HCT116 (cell line): Measurements from ENCODE around the gene SKA2. TPM values are rescaled to one million over a fixed set of nuclear protein-coding genes. Genes with fewer than 3 reads are reported as not detected.

Experiments
- ATAC-seq: fragments of 200-7000 bp; cut with Tn5 transposase; 2 replicates; pipeline ENCODE4 v1.9.1; 2020; ENCODE audit warnings: mild to moderate bottlenecking, moderate library complexity
- BruUV-seq: library from RNA; stranded (reverse); fragments of 400-500 nt; replicated peaks from 2 replicates; lab custom pipeline; 2021; lab: Mats Ljungman, UMichigan
- CTCF ChIA-PET: fragments of 300-600 bp; sonication (Branson Sonifier 250); formaldehyde crosslinking; loops from one replicate; lab custom pipeline; 2021; ENCODE audit warnings: antibody characterized with exemption; lab: Charles Lee
- POLR2A ChIA-PET: fragments of 300-600, 350-600 bp; sonication (Branson Sonifier 250); formaldehyde crosslinking; loops from one replicate; lab custom pipeline; 2021; ENCODE audit warnings: antibody characterized with exemption; lab: Charles Lee
- RAD21 ChIA-PET, 2 experiments: fragments of 300-600 bp; sonication (Branson Sonifier 250); formaldehyde crosslinking; loops; one replicate each; lab custom pipeline; 2023; ENCODE audit warnings: low total read pairs in 2 of 2; ENCODE audit not compliant: uncharacterized antibody in 2 of 2, unreplicated experiment in 2 of 2, low non-redundant PET in 1 of 2; lab: Charles Lee
- DNase-seq: peaks from one replicate; pipeline ENCODE4 v3.0.0-alpha.2; 2010; ENCODE audit warnings: low read depth, low spot score
- H2AFZ ChIP-seq: fragments of 200-600 bp; shearing (Covaris generic), sonication (generic); 2 replicates; pipeline ENCODE4 v1.6.1; 2017; ENCODE audit warnings: low read depth, mixed run types, mixed read lengths, antibody characterized with exemption, low read length; ENCODE audit not compliant: poor library complexity, severe bottlenecking
- H3K27ac ChIP-seq: 2 replicates; pipeline ENCODE4 v1.5.1; 2012; ENCODE audit warnings: low read depth, low read length
- H3K27me3 ChIP-seq: fragments of 200-600 bp; sonication (generic); 2 replicates; pipeline ENCODE4 v1.6.1; 2016; ENCODE audit warnings: mixed run types, low read length, mixed read lengths; ENCODE audit not compliant: insufficient read depth
- H3K36me3 ChIP-seq, 2 experiments: fragments of 200-500 bp in 1 of 2; fragments of 200-600 bp in 1 of 2; sonication (Bioruptor generic) in 1 of 2; sonication (generic) in 1 of 2; 2 replicates each; pipeline versions ENCODE4 v1.5.1 to v1.6.1; 2014 to 2016; ENCODE audit warnings: low read length in 2 of 2, inconsistent platforms in 1 of 2, mixed read lengths in 1 of 2, mixed run types in 1 of 2; ENCODE audit not compliant: insufficient read depth in 2 of 2, control insufficient read depth in 1 of 2
- H3K4me1 ChIP-seq, 2 experiments: fragments of 200-600 bp in 1 of 2; sonication (generic) in 1 of 2; 2 replicates each; pipeline versions ENCODE4 v1.5.1 to v1.6.1; 2012 to 2017; ENCODE audit warnings: low read length in 2 of 2, inconsistent platforms in 1 of 2, mild to moderate bottlenecking in 1 of 2, mixed read lengths in 1 of 2, mixed run types in 1 of 2, moderate library complexity in 1 of 2; ENCODE audit not compliant: insufficient read depth in 2 of 2, control insufficient read depth in 1 of 2
- H3K4me2 ChIP-seq: fragments of 200-600 bp; sonication (generic); 2 replicates; pipeline ENCODE4 v1.6.1; 2017; ENCODE audit warnings: mixed run types, low read length, mixed read lengths
- H3K4me3 ChIP-seq, 2 experiments: fragments of 200-600 bp in 1 of 2; sonication (generic) in 1 of 2; replicated peaks in 1 of 2; 2 replicates each; pipeline ENCODE4 v1.5.1; 2011 to 2016; ENCODE audit warnings: low read length in 2 of 2, control low read depth in 1 of 2, low read depth in 1 of 2, mild to moderate bottlenecking in 1 of 2, mixed read lengths in 1 of 2, mixed run types in 1 of 2
- H3K79me2 ChIP-seq: fragments of 200-600 bp; sonication (generic); 2 replicates; pipeline ENCODE4 v1.6.1; 2017; ENCODE audit warnings: mild to moderate bottlenecking, mixed run types, low read length, moderate library complexity, mixed read lengths; ENCODE audit not compliant: insufficient read depth
- H3K9ac ChIP-seq: fragments of 200-600 bp; sonication (generic); 2 replicates; pipeline ENCODE4 v1.6.1; 2016; ENCODE audit warnings: low read length, mixed read lengths
- H3K9me2 ChIP-seq: fragments of 200-600 bp; sonication (generic), shearing (Covaris generic); 2 replicates; pipeline ENCODE4 v1.6.1; 2017; ENCODE audit warnings: mixed run types, mild to moderate bottlenecking, moderate library complexity; ENCODE audit not compliant: insufficient read depth
- H3K9me3 ChIP-seq, 2 experiments: fragments of 200-500 bp in 1 of 2; fragments of 200-600 bp in 1 of 2; sonication (Bioruptor generic) in 1 of 2; sonication (generic) in 1 of 2; 2 replicates each; pipeline ENCODE4 v1.6.1; 2014 to 2017; ENCODE audit warnings: low read length in 2 of 2, mixed read lengths in 2 of 2, inconsistent platforms in 1 of 2, low read depth in 1 of 2, mild to moderate bottlenecking in 1 of 2, mixed run types in 1 of 2, moderate library complexity in 1 of 2; ENCODE audit not compliant: control insufficient read depth in 1 of 2, insufficient read depth in 1 of 2
- H4K20me1 ChIP-seq: fragments of 200-600 bp; sonication (generic), shearing (Covaris generic); 2 replicates; pipeline ENCODE4 v1.6.1; 2017; ENCODE audit warnings: mixed run types, mild to moderate bottlenecking, moderate library complexity; ENCODE audit not compliant: insufficient read depth
- CBX3 ChIP-seq: IDR thresholded peaks from 2 replicates; pipeline ENCODE4 v1.6.1; 2012; ENCODE audit warnings: low read depth
- CEBPB ChIP-seq: IDR thresholded peaks from 2 replicates; pipeline ENCODE4 v1.6.1; 2012; ENCODE audit warnings: low read depth
- EGR1 ChIP-seq: IDR thresholded peaks from 2 replicates; pipeline ENCODE4 v1.6.1; 2012; ENCODE audit warnings: low read depth
- ELF1 ChIP-seq: IDR thresholded peaks from 2 replicates; pipeline ENCODE4 v1.6.1; 2012; ENCODE audit warnings: low read depth, borderline replicate concordance
- EZH2 ChIP-seq: fragments of 200-600 bp; sonication (generic); IDR thresholded peaks from 2 replicates; pipeline ENCODE4 v1.6.1; 2017; ENCODE audit warnings: antibody characterized with exemption, mixed run types
- EZH2phosphoT487 ChIP-seq: fragments of 200-600 bp; IDR thresholded peaks from 2 replicates; pipeline ENCODE4 v1.6.1; 2018; ENCODE audit warnings: antibody characterized with exemption, borderline replicate concordance
- FOSL1 ChIP-seq: IDR thresholded peaks from 2 replicates; pipeline ENCODE4 v1.6.1; 2012; ENCODE audit warnings: low read depth
- JUND ChIP-seq: IDR thresholded peaks from 2 replicates; pipeline ENCODE4 v1.6.1; 2012
- POLR2A ChIP-seq: IDR thresholded peaks from 2 replicates; pipeline ENCODE4 v1.7.0; 2011; ENCODE audit warnings: borderline replicate concordance; ENCODE audit not compliant: insufficient read depth, insufficient read length; ENCODE audit errors: extremely low read depth
- POLR2AphosphoS5 ChIP-seq: IDR thresholded peaks from 2 replicates; pipeline ENCODE4 v1.6.1; 2011; ENCODE audit warnings: mild to moderate bottlenecking, low read depth, low read length, moderate library complexity
- RAD21 ChIP-seq: IDR thresholded peaks from 2 replicates; pipeline ENCODE4 v1.6.1; 2012; ENCODE audit warnings: low read depth, mild to moderate bottlenecking
- SIN3A ChIP-seq: IDR thresholded peaks from 2 replicates; pipeline ENCODE4 v1.6.1; 2012; ENCODE audit warnings: low read depth
- SP1 ChIP-seq: IDR thresholded peaks from 2 replicates; pipeline ENCODE4 v1.6.1; 2012; ENCODE audit warnings: low read depth
- SRF ChIP-seq: IDR thresholded peaks from 2 replicates; pipeline ENCODE4 v1.6.1; 2012; ENCODE audit warnings: low read depth
- TCF7L2 ChIP-seq: IDR thresholded peaks from 2 replicates; pipeline ENCODE4 v1.7.0; 2011; ENCODE audit warnings: borderline replicate concordance, inconsistent platforms; ENCODE audit not compliant: insufficient read depth, insufficient read length; ENCODE audit errors: extremely low read depth
- YY1 ChIP-seq: IDR thresholded peaks from 2 replicates; pipeline ENCODE4 v1.6.1; 2011; ENCODE audit warnings: low read length, low read depth, moderate library complexity, mild to moderate bottlenecking; ENCODE audit not compliant: insufficient replicate concordance; ENCODE audit errors: extremely low read depth
- ZFX ChIP-seq: fragments of 450-650 bp; IDR thresholded peaks from 2 replicates; pipeline ENCODE4 v1.6.1; 2017
- ZNF274 ChIP-seq: fragments of 200-500 bp; sonication (Bioruptor generic); IDR thresholded peaks from 2 replicates; pipeline ENCODE4 v1.6.1; 2014; ENCODE audit warnings: mild to moderate bottlenecking, low read depth, low read length, inconsistent platforms
- intact Hi-C: fragments of 100-400 bp; cut with micrococcal nuclease; formaldehyde crosslinking; loops from 2 replicates; pipeline ENCODE4 v1.10.0; 2022
- total RNA-seq: library from RNA; stranded (reverse); gene quantifications from one replicate; pipeline ENCODE4 v1.2.1, GENCODE V29; 2021; ENCODE audit not compliant: unreplicated experiment
- TF ChIP-seq, protein P1 (sequence below): IDR thresholded peaks from 2 replicates; pipeline ENCODE4 v1.6.1; 2012; ENCODE audit warnings: low read depth
- TF ChIP-seq, protein P2 (sequence below): IDR thresholded peaks from 2 replicates; pipeline ENCODE4 v1.6.1; 2012
- TF ChIP-seq, protein P3 (sequence below): IDR thresholded peaks from 2 replicates; pipeline ENCODE4 v1.6.1; 2011; ENCODE audit warnings: mild to moderate bottlenecking, low read length, moderate library complexity; ENCODE audit not compliant: insufficient replicate concordance; ENCODE audit errors: extremely low read depth
- TF ChIP-seq, protein P4 (sequence below), 3 experiments: fragments of 200-600 bp in 1 of 3; sonication (generic) in 1 of 3; IDR thresholded peaks in 2 of 3; conservative IDR thresholded peaks in 1 of 3; 2 replicates each; pipeline ENCODE4 v1.5.1; 2012 to 2017; ENCODE audit warnings: low read depth in 2 of 3, low read length in 2 of 3, antibody characterized with exemption in 1 of 3, borderline replicate concordance in 1 of 3, control low read depth in 1 of 3, mild to moderate bottlenecking in 1 of 3, mixed read lengths in 1 of 3, mixed run types in 1 of 3, moderate library complexity in 1 of 3; ENCODE audit not compliant: insufficient read depth in 1 of 3

The SKA2 gene
- total RNA-seq, 1 experiment from 2014 or later: 72.8 TPM

DNA sequence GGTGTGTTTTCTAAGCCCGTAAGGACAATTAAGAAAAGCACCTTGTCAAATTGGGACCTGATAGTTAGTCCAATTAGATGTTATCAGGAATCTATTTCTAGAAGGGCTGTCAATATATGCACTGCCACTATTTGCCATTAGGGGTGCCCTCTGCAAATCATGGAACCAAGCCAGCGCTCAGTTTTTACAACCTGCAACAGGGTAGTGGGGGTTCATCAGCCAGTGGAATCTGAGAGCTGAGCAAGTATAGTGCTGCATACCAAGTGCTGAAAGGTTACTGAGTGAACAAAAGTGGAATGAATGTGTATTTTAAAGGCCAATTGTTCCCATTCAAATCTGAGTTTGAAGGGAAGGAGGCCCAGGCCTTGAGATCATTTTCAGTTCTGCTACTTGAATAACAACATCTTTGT lies 11.0 kb upstream of the SKA2 start:
- H3K4me3 ChIP-seq: no peak overlapping the region
- BruUV-seq: no TSS peak
- H3K9me2 ChIP-seq: no peaks in the 10 kb centered on the region
- POLR2A ChIA-PET: no interaction called here
- intact Hi-C loops: no loop called here
- H3K4me2 ChIP-seq: peak overlapping the region; percentile 31; the same call in 1 of the 2 replicates
- ATAC-seq (peak; percentile 92), DNase-seq (peak; percentile 49)
- no peaks in the 10 kb centered on the region; the same call in 1 of the 2 replicates for H4K20me1 ChIP-seq
- H2AFZ ChIP-seq: no peak overlapping the region
- RAD21 ChIA-PET: no interaction called here
- H3K4me1 ChIP-seq: peaks cover 2 to 14% of the 10 kb centered on the region in 2 experiments; a peak in 3 of 4 replicates
- H3K27me3 ChIP-seq: no peaks in the 10 kb centered on the region
- H3K27ac ChIP-seq: no peak overlapping the region; the same call in 1 of the 2 replicates
- H3K9ac ChIP-seq: no peak overlapping the region
- no peaks in the 10 kb centered on the region for H3K9me3 ChIP-seq
- peaks cover 0 to 13% of the 10 kb centered on the region in 2 experiments; a peak in 2 of 4 replicates for H3K36me3 ChIP-seq
- CTCF ChIA-PET: interaction anchor here (0.8 to 1.0 kb wide), 1 partner anchor 11 kb away, joined by 3 to 4 read pairs; the partner anchor contains the start of genes PRR11 and SKA2
- H3K79me2 ChIP-seq: peaks cover 85% of the 10 kb centered on the region
- TF ChIP-seq, protein P1, sequence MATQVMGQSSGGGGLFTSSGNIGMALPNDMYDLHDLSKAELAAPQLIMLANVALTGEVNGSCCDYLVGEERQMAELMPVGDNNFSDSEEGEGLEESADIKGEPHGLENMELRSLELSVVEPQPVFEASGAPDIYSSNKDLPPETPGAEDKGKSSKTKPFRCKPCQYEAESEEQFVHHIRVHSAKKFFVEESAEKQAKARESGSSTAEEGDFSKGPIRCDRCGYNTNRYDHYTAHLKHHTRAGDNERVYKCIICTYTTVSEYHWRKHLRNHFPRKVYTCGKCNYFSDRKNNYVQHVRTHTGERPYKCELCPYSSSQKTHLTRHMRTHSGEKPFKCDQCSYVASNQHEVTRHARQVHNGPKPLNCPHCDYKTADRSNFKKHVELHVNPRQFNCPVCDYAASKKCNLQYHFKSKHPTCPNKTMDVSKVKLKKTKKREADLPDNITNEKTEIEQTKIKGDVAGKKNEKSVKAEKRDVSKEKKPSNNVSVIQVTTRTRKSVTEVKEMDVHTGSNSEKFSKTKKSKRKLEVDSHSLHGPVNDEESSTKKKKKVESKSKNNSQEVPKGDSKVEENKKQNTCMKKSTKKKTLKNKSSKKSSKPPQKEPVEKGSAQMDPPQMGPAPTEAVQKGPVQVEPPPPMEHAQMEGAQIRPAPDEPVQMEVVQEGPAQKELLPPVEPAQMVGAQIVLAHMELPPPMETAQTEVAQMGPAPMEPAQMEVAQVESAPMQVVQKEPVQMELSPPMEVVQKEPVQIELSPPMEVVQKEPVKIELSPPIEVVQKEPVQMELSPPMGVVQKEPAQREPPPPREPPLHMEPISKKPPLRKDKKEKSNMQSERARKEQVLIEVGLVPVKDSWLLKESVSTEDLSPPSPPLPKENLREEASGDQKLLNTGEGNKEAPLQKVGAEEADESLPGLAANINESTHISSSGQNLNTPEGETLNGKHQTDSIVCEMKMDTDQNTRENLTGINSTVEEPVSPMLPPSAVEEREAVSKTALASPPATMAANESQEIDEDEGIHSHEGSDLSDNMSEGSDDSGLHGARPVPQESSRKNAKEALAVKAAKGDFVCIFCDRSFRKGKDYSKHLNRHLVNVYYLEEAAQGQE: no peak
- TF ChIP-seq SP1 (no peak), EZH2 (no peak), ZFX (no peak), POLR2A (no peak), EGR1 (no peak), JUND (no peak), FOSL1 (no peak), CEBPB (no peak), POLR2AphosphoS5 (0 out of 2 replicates have a peak, but pooled peaks have one; percentile 31), EZH2phosphoT487 (no peak), ELF1 (no peak), CBX3 (no peak), SRF (no peak), SIN3A (no peak), RAD21 (peak; percentile 58), TCF7L2 (no peak), ZNF274 (no peak), YY1 (no peak)
- TF ChIP-seq, protein P2, sequence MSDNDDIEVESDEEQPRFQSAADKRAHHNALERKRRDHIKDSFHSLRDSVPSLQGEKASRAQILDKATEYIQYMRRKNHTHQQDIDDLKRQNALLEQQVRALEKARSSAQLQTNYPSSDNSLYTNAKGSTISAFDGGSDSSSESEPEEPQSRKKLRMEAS: no peak
- TF ChIP-seq, protein P3, sequence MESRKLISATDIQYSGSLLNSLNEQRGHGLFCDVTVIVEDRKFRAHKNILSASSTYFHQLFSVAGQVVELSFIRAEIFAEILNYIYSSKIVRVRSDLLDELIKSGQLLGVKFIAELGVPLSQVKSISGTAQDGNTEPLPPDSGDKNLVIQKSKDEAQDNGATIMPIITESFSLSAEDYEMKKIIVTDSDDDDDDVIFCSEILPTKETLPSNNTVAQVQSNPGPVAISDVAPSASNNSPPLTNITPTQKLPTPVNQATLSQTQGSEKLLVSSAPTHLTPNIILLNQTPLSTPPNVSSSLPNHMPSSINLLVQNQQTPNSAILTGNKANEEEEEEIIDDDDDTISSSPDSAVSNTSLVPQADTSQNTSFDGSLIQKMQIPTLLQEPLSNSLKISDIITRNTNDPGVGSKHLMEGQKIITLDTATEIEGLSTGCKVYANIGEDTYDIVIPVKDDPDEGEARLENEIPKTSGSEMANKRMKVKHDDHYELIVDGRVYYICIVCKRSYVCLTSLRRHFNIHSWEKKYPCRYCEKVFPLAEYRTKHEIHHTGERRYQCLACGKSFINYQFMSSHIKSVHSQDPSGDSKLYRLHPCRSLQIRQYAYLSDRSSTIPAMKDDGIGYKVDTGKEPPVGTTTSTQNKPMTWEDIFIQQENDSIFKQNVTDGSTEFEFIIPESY: no peak
- TF ChIP-seq, protein P4, sequence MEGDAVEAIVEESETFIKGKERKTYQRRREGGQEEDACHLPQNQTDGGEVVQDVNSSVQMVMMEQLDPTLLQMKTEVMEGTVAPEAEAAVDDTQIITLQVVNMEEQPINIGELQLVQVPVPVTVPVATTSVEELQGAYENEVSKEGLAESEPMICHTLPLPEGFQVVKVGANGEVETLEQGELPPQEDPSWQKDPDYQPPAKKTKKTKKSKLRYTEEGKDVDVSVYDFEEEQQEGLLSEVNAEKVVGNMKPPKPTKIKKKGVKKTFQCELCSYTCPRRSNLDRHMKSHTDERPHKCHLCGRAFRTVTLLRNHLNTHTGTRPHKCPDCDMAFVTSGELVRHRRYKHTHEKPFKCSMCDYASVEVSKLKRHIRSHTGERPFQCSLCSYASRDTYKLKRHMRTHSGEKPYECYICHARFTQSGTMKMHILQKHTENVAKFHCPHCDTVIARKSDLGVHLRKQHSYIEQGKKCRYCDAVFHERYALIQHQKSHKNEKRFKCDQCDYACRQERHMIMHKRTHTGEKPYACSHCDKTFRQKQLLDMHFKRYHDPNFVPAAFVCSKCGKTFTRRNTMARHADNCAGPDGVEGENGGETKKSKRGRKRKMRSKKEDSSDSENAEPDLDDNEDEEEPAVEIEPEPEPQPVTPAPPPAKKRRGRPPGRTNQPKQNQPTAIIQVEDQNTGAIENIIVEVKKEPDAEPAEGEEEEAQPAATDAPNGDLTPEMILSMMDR (IDR thresholded peaks at IDR 0.05 in 2 of 3, conservative IDR thresholded peaks at IDR 0.05 in 1 of 3; ENCODE audit: borderline replicate concordance in 1 of 3, insufficient read depth in 1 of 3, low read depth in 2 of 3, low read length in 2 of 3): peak; percentile 33 to 91 (median 87); a peak in 5 of 6 replicates
